Natural killer cell (primary cell): ENCODE data around the gene KPNB1. TPM values are rescaled to one million over a fixed set of nuclear protein-coding genes. Genes with fewer than 3 reads are reported as not detected.
A peak's percentile ranks its signal among the peaks of the same experiment; 100 is the strongest.

ENCODE experiments used
- ATAC-seq, 3 donors: fragments of 150-1000 bp in 2 of 3; fragments of 200-7000 bp in 1 of 3; cut with Tn5 transposase; 1 replicate in 1 of 3; 2 replicates in 2 of 3; pipeline ENCODE4 v1.10.0; 2021; ENCODE audit warnings: mild to moderate bottlenecking in 2 of 3, moderate library complexity in 2 of 3
- DNase-seq, 2 donors: peaks; one replicate each; pipeline versions ENCODE4 v3.0.0 to v3.0.0-alpha.2; 2013 to 2021; ENCODE audit warnings: mixed read lengths in 1 of 2
- H3K27ac ChIP-seq: one replicate; pipeline ENCODE4 v1.5.1; 2013; ENCODE audit warnings: mild to moderate bottlenecking, low read length
- H3K27me3 ChIP-seq: one replicate; pipeline ENCODE4 v1.6.1; 2013; ENCODE audit warnings: low read length; ENCODE audit not compliant: control insufficient read depth, insufficient read depth
- H3K36me3 ChIP-seq: one replicate; pipeline ENCODE4 v1.6.1; 2013; ENCODE audit warnings: low read length; ENCODE audit not compliant: control insufficient read depth, insufficient read depth
- H3K4me1 ChIP-seq: one replicate; pipeline ENCODE4 v1.6.1; 2013; ENCODE audit warnings: low read length; ENCODE audit not compliant: control insufficient read depth, insufficient read depth
- H3K4me3 ChIP-seq: one replicate; pipeline ENCODE4 v1.5.1; 2013; ENCODE audit warnings: low read length
- H3K9me3 ChIP-seq: one replicate; pipeline ENCODE4 v1.6.1; 2013; ENCODE audit warnings: low read length; ENCODE audit not compliant: control insufficient read depth, insufficient read depth
- H3K27ac Mint-ChIP-seq, 2 donors: one replicate each; pipeline ENCODE4 v1.8.0; 2022; ENCODE audit warnings: mild to moderate bottlenecking in 2 of 2, mixed read lengths in 2 of 2, moderate library complexity in 1 of 2
- H3K27me3 Mint-ChIP-seq, 2 donors: one replicate each; pipeline ENCODE4 v1.8.0; 2022; ENCODE audit warnings: low read depth in 2 of 2, mixed read lengths in 2 of 2
- H3K36me3 Mint-ChIP-seq: one replicate; pipeline ENCODE4 v1.8.0; 2022; ENCODE audit warnings: mixed read lengths
- H3K4me1 Mint-ChIP-seq, 2 donors: one replicate each; pipeline ENCODE4 v1.8.0; 2022; ENCODE audit warnings: mixed read lengths in 2 of 2
- H3K4me3 Mint-ChIP-seq: one replicate; pipeline ENCODE4 v1.8.0; 2022; ENCODE audit warnings: mild to moderate bottlenecking, moderate library complexity, mixed read lengths
- H3K9me3 Mint-ChIP-seq, 2 donors: one replicate each; pipeline ENCODE4 v1.8.0; 2022; ENCODE audit warnings: mixed read lengths in 2 of 2
- WGBS: methylation state at CpG from one replicate; pipeline ENCODE4 v1.1.7; 2013; ENCODE audit warnings: missing lambda C conversion rate; ENCODE audit not compliant: insufficient coverage; 5-methylcytosine and 5-hydroxymethylcytosine counted together
- intact Hi-C: fragments of 100-400 bp; cut with micrococcal nuclease; formaldehyde crosslinking; loops from one replicate; pipeline ENCODE4 v1.14.2; 2022
- total RNA-seq, 4 donors: library from RNA; stranded (reverse); fragments of 120-200 nt in 1 of 4; gene quantifications; one replicate each; pipeline versions ENCODE4 v1.2.3 to v1.2.4, GENCODE V29; 2013 to 2022
- TF ChIP-seq, protein P1 (sequence below): fragments of 200-600 bp; IDR thresholded peaks from one replicate; pipeline ENCODE4 v1.8.0; 2022; ENCODE audit warnings: antibody characterized with exemption

The KPNB1 gene
- total RNA-seq, 3 donors from 2014 or later (not counting 1 experiment from before 2014, with no cell fraction given) = 236 to 273 (median 259) TPM

DNA sequence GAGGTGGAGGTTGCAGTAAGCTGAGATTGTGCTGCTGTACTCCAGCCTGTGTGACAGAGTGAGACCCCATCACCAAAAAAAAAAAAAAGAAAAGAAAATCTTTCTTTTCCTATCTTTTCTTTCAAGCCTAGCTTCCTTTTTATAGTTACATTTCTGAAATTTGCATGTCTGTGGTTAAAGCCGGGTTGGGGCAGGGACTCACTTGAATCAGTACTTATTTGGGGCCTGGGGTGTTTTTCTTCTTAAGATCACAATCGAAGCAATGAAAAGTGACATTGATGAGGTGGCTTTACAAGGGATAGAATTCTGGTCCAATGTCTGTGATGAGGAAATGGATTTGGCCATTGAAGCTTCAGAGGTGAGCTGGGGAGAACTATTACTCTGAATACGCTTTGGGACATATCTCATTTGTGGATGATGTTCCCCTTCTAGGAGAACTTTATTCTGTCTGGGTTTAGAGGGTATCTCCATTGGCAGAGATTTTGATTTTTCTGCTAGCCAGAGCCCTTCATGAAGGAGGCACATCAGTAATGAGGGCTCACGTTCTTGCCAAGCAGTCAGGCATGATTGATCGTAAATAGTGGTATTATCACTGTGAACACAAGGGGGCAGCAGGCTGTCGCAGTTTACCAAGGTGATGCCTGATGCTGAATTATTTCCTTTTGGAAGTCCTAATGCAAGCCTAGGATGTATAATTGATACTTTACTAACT, 14.3 kb downstream of the KPNB1 start:
- H3K27me3 Mint-ChIP-seq = no peaks in the 10 kb centered on the region
- intact Hi-C loops = loop anchor here (1.0 to 5.0 kb wide), 5 partner anchors 38 to 226 kb away; no protein-coding TSS in a partner anchor
- 40% methylated on average over 6 of the region's 6 CpGs for WGBS

DNA sequence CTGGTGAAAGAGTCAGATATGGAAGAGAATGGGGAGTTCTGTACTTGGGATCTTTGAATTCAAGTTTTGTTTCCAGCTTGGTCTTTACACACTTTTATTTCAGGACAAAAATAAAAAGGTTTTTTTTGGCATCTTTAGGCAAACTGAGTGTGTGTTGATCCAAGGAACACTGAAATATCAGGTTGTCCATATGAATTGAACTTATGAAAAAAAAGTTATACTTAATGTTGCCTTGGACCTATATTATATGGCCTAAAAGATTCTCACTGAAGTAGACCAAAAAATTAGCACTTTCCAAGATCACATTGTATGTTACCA, 14.9 kb downstream of the KPNB1 start:
- Mint-ChIP-seq H3K4me3 (no peak overlapping the region), H3K9me3 (no peaks in the 10 kb centered on the region), H3K4me1 (peaks cover 17 to 23% of the 10 kb centered on the region in 2 donors), H3K27ac (peak overlapping the region; percentile 64 to 80), H3K27me3 (no peaks in the 10 kb centered on the region), H3K36me3 (peaks cover 22% of the 10 kb centered on the region)
- DNase-seq (no peak), ATAC-seq (no peak)
- Histone ChIP-seq H3K27ac (no peak overlapping the region), H3K36me3 (peaks cover 80% of the 10 kb centered on the region), H3K27me3 (no peaks in the 10 kb centered on the region), H3K9me3 (no peaks in the 10 kb centered on the region), H3K4me1 (peaks cover 7% of the 10 kb centered on the region), H3K4me3 (no peak overlapping the region)
- intact Hi-C loops = loop anchor here (1.0 to 5.0 kb wide), 5 partner anchors 38 to 226 kb away; no protein-coding TSS in a partner anchor
- TF ChIP-seq, protein P1, sequence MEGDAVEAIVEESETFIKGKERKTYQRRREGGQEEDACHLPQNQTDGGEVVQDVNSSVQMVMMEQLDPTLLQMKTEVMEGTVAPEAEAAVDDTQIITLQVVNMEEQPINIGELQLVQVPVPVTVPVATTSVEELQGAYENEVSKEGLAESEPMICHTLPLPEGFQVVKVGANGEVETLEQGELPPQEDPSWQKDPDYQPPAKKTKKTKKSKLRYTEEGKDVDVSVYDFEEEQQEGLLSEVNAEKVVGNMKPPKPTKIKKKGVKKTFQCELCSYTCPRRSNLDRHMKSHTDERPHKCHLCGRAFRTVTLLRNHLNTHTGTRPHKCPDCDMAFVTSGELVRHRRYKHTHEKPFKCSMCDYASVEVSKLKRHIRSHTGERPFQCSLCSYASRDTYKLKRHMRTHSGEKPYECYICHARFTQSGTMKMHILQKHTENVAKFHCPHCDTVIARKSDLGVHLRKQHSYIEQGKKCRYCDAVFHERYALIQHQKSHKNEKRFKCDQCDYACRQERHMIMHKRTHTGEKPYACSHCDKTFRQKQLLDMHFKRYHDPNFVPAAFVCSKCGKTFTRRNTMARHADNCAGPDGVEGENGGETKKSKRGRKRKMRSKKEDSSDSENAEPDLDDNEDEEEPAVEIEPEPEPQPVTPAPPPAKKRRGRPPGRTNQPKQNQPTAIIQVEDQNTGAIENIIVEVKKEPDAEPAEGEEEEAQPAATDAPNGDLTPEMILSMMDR = peak; percentile 57

More for the DNA sequence above, 14.3 kb downstream of the KPNB1 start:
- peak; percentile 62 to 73 (median 65) for ATAC-seq
- no peak overlapping the region for H3K4me3 ChIP-seq
- Mint-ChIP-seq H3K4me1 (peaks cover 17 to 22% of the 10 kb centered on the region in 2 donors), H3K27ac (peak overlapping the region; percentile 64 to 80), H3K9me3 (no peaks in the 10 kb centered on the region), H3K4me3 (peak overlapping the region; percentile 4), H3K36me3 (peaks cover 20% of the 10 kb centered on the region)
- H3K27me3 ChIP-seq = no peaks in the 10 kb centered on the region
- peaks cover 80% of the 10 kb centered on the region for H3K36me3 ChIP-seq
- no peaks in the 10 kb centered on the region for H3K9me3 ChIP-seq
- DNase-seq = peak; percentile 49 to 86
- TF ChIP-seq, protein P1 = peak; percentile 90
- H3K4me1 ChIP-seq = peaks cover 12% of the 10 kb centered on the region
- peak overlapping the region; percentile 31 for H3K27ac ChIP-seq

DNA sequence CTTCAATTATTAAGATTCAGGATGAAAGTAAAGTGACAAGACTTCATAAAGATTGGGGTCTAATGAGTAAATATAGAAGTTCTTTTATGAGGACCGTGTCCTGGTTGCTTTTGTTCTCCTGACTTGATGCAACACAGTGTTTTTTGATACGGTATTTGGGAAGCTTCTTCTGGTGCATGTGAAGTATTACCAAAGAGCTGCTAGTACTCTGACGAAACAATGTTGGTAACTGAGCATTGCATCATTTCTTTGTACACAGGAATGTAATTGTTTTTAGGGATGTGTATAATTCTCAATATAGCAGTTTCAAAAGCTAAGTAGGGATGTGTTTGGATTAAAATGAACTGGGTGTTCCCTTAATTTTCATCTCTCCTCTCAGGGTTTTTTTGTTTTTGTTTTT, 15.9 kb downstream of the KPNB1 start:
- Histone ChIP-seq H3K36me3 (peaks cover 88% of the 10 kb centered on the region), H3K27ac (no peak overlapping the region), H3K4me3 (no peak overlapping the region), H3K9me3 (no peaks in the 10 kb centered on the region), H3K27me3 (no peaks in the 10 kb centered on the region), H3K4me1 (peaks cover 6% of the 10 kb centered on the region)
- Mint-ChIP-seq H3K4me1 (peaks cover 16 to 20% of the 10 kb centered on the region in 2 donors), H3K27me3 (no peaks in the 10 kb centered on the region), H3K9me3 (no peaks in the 10 kb centered on the region), H3K27ac (no peak overlapping the region), H3K36me3 (peaks cover 29% of the 10 kb centered on the region), H3K4me3 (no peak overlapping the region)
- ATAC-seq (no peak), DNase-seq (no peak)
- TF ChIP-seq, protein P1 = no peak
- intact Hi-C loops = loop anchor here (2.0 kb wide), 1 partner anchor 77 kb away; no protein-coding TSS in a partner anchor
- WGBS = 83% methylated on average over 3 of the region's 3 CpGs
